Endothelial cell of umbilical vein (primary cell): Measurements from ENCODE around the gene PLRG1. TPM values are rescaled to one million over a fixed set of nuclear protein-coding genes. Genes with fewer than 3 reads are reported as not detected.

Experiments
- BruUV-seq: library from RNA; stranded (reverse); fragments of 400-500 nt; replicated peaks from 2 replicates; lab custom pipeline; 2021; lab: Mats Ljungman, UMichigan
- CTCF ChIA-PET: fragments of 300-600, 350-600 bp; sonication (Branson Sonifier 250); formaldehyde crosslinking; loops from one replicate; lab custom pipeline; 2021; ENCODE audit warnings: antibody characterized with exemption, inconsistent platforms; lab: Charles Lee
- POLR2A ChIA-PET: fragments of 300-600, 350-600 bp; sonication (Branson Sonifier 250); formaldehyde crosslinking; loops from one replicate; lab custom pipeline; 2021; ENCODE audit warnings: antibody characterized with exemption, inconsistent platforms; lab: Charles Lee
- DNase-seq: peaks from one replicate; pipeline ENCODE4 v3.0.0-alpha.2; 2011; ENCODE audit warnings: low read depth, low spot score
- FAIRE-seq: peaks from 2 replicates; lab custom pipeline; 2011; peaks lifted over from hg19 to GRCh38; lab: Jason Lieb, UNC
- H2AFZ ChIP-seq: 2 replicates; pipeline ENCODE4 v1.6.0; 2012; ENCODE audit warnings: low read depth, low read length, control low read depth, inconsistent platforms
- H3K27ac ChIP-seq: 2 replicates; pipeline ENCODE4 v1.5.1; 2011; ENCODE audit warnings: low read depth, mild to moderate bottlenecking, control low read depth, low read length, moderate library complexity; ENCODE audit not compliant: insufficient read depth
- H3K27me3 ChIP-seq, 2 experiments: 2 replicates each; pipeline versions ENCODE4 v1.6.0 to v1.6.1; 2011; ENCODE audit warnings: low read length in 2 of 2, mixed read lengths in 1 of 2; ENCODE audit not compliant: control insufficient read depth in 2 of 2, insufficient read depth in 2 of 2
- H3K36me3 ChIP-seq, 2 experiments: 2 replicates in 1 of 2; 3 replicates in 1 of 2; pipeline ENCODE4 v1.5.1; 2011; ENCODE audit warnings: low read length in 2 of 2, mild to moderate bottlenecking in 1 of 2, moderate library complexity in 1 of 2; ENCODE audit not compliant: control insufficient read depth in 2 of 2, insufficient read depth in 2 of 2; ENCODE audit errors: extremely low read depth in 1 of 2
- H3K4me1 ChIP-seq: 3 replicates; pipeline ENCODE4 v1.5.1; 2011; ENCODE audit warnings: mild to moderate bottlenecking, low read length; ENCODE audit not compliant: control insufficient read depth, insufficient read depth; ENCODE audit errors: extremely low read depth
- H3K4me2 ChIP-seq: 2 replicates; pipeline ENCODE4 v1.6.1; 2011; ENCODE audit warnings: low read length, control low read depth, mixed read lengths; ENCODE audit not compliant: insufficient read depth
- H3K4me3 ChIP-seq, 3 experiments: fragments of 200-600 bp in 1 of 3; sonication (generic), shearing (Covaris generic) in 1 of 3; replicated peaks in 1 of 3; 2 replicates each; pipeline ENCODE4 v1.5.1; 2011 to 2016; ENCODE audit warnings: control low read depth in 3 of 3, low read length in 3 of 3, mild to moderate bottlenecking in 2 of 3, inconsistent platforms in 1 of 3, low read depth in 1 of 3, moderate library complexity in 1 of 3; ENCODE audit not compliant: insufficient read depth in 1 of 3
- H3K79me2 ChIP-seq: 2 replicates; pipeline ENCODE4 v1.6.0; 2012; ENCODE audit warnings: low read length, inconsistent platforms; ENCODE audit not compliant: control insufficient read depth, insufficient read depth
- H3K9ac ChIP-seq: replicated peaks from 2 replicates; pipeline ENCODE3; 2011; ENCODE audit warnings: low read length, control low read depth; ENCODE audit not compliant: insufficient read depth; ENCODE audit errors: extremely low read depth
- H3K9me1 ChIP-seq: replicated peaks from 3 replicates; pipeline ENCODE4 v1.6.0; 2011; ENCODE audit warnings: mild to moderate bottlenecking, low read length; ENCODE audit not compliant: control insufficient read depth, insufficient read depth; ENCODE audit errors: extremely low read depth
- H3K9me3 ChIP-seq: replicated peaks from 2 replicates; pipeline ENCODE4 v1.5.1; 2012; ENCODE audit warnings: low read length, inconsistent platforms; ENCODE audit not compliant: control insufficient read depth, insufficient read depth
- H4K20me1 ChIP-seq: replicated peaks from 2 replicates; pipeline ENCODE3; 2011; ENCODE audit warnings: mild to moderate bottlenecking, low read length; ENCODE audit not compliant: control insufficient read depth, insufficient read depth; ENCODE audit errors: extremely low read depth
- EZH2 ChIP-seq: IDR thresholded peaks from 2 replicates; pipeline ENCODE4 v1.6.1; 2012; ENCODE audit warnings: borderline replicate concordance, low read depth, mild to moderate bottlenecking, moderate library complexity, low read length, inconsistent platforms; ENCODE audit not compliant: severe bottlenecking
- FOS ChIP-seq: IDR thresholded peaks from 2 replicates; pipeline ENCODE4 v1.6.1; 2011; ENCODE audit warnings: mild to moderate bottlenecking, low read length, moderate library complexity, borderline replicate concordance; ENCODE audit not compliant: insufficient read depth
- GATA2 ChIP-seq: IDR thresholded peaks from 2 replicates; pipeline ENCODE4 v1.7.0; 2011; ENCODE audit warnings: low read depth, mild to moderate bottlenecking, moderate library complexity, mixed read lengths, low read length; ENCODE audit not compliant: insufficient read length, insufficient read depth
- MYC ChIP-seq: IDR thresholded peaks from one replicate; pipeline ENCODE4 v1.6.1; 2011; ENCODE audit warnings: mild to moderate bottlenecking, low read depth, low read length
- POLR2A ChIP-seq: IDR thresholded peaks from 2 replicates; pipeline ENCODE4 v1.6.1; 2012; ENCODE audit warnings: low read depth, mild to moderate bottlenecking, control low read depth, low read length
- POLR2AphosphoS5 ChIP-seq: IDR thresholded peaks from 2 replicates; pipeline ENCODE4 v1.6.1; 2012; ENCODE audit warnings: low read depth, mild to moderate bottlenecking, control low read depth, low read length, moderate library complexity; ENCODE audit not compliant: insufficient read depth
- dilution Hi-C: fragments of 300-500 bp; cut with MboI; formaldehyde crosslinking; loops from one replicate; pipeline ENCODE4 v1.15.0; 2019; ENCODE audit warnings: low sequenced_read_pairs; ENCODE audit not compliant: extremely low pct_ligation_motif_present
- intact Hi-C: fragments of 100-400 bp; cut with micrococcal nuclease; formaldehyde crosslinking; loops from one replicate; pipeline ENCODE4 v1.10.0; 2022
- polyA plus RNA-seq, 4 experiments: library from polyadenylated mRNA; depleted of rRNA in 3 of 4; stranded (reverse) in 3 of 4; unstranded in 1 of 4; fragments of >200 nt; gene quantifications; 2 replicates each; pipeline versions ENCODE4 v1.2.1 to v1.2.3, GENCODE V29; 2011 to 2012; ENCODE audit warnings: missing spikeins in 1 of 4
- total RNA-seq: library from RNA; stranded (reverse); gene quantifications from 2 replicates; pipeline ENCODE4 v1.2.3, GENCODE V29; 2021
- TF ChIP-seq, protein P1 (sequence below): IDR thresholded peaks from 2 replicates; pipeline ENCODE4 v1.6.1; 2011; ENCODE audit not compliant: insufficient read depth, insufficient read length
- TF ChIP-seq, protein P2 (sequence below), 2 donors: IDR thresholded peaks; 1 replicate in 1 of 2; 2 replicates in 1 of 2; pipeline ENCODE4 v1.5.1; 2011; ENCODE audit warnings: low read length in 2 of 2, mild to moderate bottlenecking in 2 of 2, moderate library complexity in 2 of 2, control low read depth in 1 of 2, inconsistent platforms in 1 of 2, low read depth in 1 of 2; ENCODE audit not compliant: insufficient read depth in 1 of 2; ENCODE audit errors: extremely low read depth in 1 of 2

PLRG1 gene
- total and polyA plus RNA-seq, 2 donors (not counting 3 experiments of a cell fraction or from before 2014, with no cell fraction given), result 50.9 to 91.9 TPM

DNA sequence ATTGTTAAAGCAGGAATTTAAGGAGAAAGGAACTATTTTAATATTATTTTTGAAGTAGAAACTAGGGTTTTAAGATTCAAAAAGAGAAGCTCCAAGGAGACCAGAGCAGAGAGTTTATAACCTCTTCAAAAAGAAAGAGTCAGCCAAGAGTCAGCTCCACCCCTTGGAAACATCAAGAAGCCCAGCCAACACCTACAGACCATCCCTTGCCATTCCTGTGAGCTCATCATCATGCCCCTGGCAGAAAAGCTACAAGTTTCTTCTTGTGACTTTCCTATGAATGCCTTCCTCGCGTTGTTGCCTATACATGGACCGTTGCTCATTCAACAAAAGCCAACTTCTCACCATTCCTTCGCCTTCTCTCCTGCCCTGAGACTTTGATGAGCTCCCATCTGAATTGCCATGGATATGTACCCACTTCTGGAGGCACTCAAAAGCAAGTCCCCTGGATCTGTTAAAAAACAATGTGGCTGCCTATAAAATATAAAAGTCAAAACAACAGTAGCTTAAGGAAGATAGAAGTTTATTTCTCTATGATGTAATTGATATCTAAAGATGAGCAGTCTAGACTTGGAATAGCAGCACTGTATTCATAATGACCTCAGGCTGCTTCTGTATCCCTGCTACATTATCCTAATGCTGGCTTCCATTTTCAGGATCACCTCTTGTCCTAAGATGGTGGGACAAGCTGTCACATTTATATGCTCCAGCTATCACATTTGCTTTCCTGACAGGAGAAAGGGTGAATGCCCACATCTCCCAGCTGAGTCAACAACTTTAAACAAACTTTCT is 20.3 kb downstream of the PLRG1 start:
- Histone ChIP-seq H3K27ac (no peak overlapping the region), H3K36me3 (no peaks in the 10 kb centered on the region), H2AFZ (no peak overlapping the region), H3K4me3 (no peak overlapping the region), H3K27me3 (peaks cover 3 to 4% of the 10 kb centered on the region in 2 experiments), H3K9me3 (no peaks in the 10 kb centered on the region), H3K9me1 (no peaks in the 10 kb centered on the region), H3K4me2 (no peak overlapping the region), H3K79me2 (no peaks in the 10 kb centered on the region), H3K4me1 (no peaks in the 10 kb centered on the region), H3K9ac (no peak overlapping the region), H4K20me1 (no peaks in the 10 kb centered on the region)
- dilution Hi-C loops, result no loop called here
- ChIA-PET POLR2A (no interaction called here), CTCF (interaction anchor here (1.0 to 1.4 kb wide), 3 partner anchors 26 to 89 kb away, joined by 3 to 4 read pairs (median 3); no protein-coding TSS in a partner anchor)
- TF ChIP-seq EZH2 (no peak), MYC (no peak), GATA2 (no peak), POLR2A (no peak), POLR2AphosphoS5 (no peak), FOS (no peak)
- TF ChIP-seq, protein P1, sequence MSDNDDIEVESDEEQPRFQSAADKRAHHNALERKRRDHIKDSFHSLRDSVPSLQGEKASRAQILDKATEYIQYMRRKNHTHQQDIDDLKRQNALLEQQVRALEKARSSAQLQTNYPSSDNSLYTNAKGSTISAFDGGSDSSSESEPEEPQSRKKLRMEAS, result no peak
- TF ChIP-seq, protein P2, sequence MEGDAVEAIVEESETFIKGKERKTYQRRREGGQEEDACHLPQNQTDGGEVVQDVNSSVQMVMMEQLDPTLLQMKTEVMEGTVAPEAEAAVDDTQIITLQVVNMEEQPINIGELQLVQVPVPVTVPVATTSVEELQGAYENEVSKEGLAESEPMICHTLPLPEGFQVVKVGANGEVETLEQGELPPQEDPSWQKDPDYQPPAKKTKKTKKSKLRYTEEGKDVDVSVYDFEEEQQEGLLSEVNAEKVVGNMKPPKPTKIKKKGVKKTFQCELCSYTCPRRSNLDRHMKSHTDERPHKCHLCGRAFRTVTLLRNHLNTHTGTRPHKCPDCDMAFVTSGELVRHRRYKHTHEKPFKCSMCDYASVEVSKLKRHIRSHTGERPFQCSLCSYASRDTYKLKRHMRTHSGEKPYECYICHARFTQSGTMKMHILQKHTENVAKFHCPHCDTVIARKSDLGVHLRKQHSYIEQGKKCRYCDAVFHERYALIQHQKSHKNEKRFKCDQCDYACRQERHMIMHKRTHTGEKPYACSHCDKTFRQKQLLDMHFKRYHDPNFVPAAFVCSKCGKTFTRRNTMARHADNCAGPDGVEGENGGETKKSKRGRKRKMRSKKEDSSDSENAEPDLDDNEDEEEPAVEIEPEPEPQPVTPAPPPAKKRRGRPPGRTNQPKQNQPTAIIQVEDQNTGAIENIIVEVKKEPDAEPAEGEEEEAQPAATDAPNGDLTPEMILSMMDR (IDR thresholded peaks at IDR 0.05; ENCODE audit: extremely low read depth in 1 of 2, insufficient read depth in 1 of 2, low read depth in 1 of 2, low read length in 2 of 2), result no peak
- DNase-seq (no peak), FAIRE-seq (no peak)
- BruUV-seq, result no TSS peak
- intact Hi-C loops, result no loop called here
